Keratinocyte (primary cell): ENCODE results near the gene DAPP1. TPM values are rescaled to one million over a fixed set of nuclear protein-coding genes. Genes with fewer than 3 reads are reported as not detected.
"Not testable (repeated sequence)": the region's sequence is repeated elsewhere in the genome, so short reads cannot be mapped to it uniquely, and the experiment has no call there.

Source experiments
- DNase-seq: peaks from one replicate; pipeline ENCODE4 v3.0.0-alpha.2; 2011; ENCODE audit warnings: low read depth, missing footprints, low spot score
- FAIRE-seq: peaks from 2 replicates; lab custom pipeline; 2011; peaks lifted over from hg19 to GRCh38; lab: Jason Lieb, UNC
- H2AFZ ChIP-seq: 2 replicates; pipeline ENCODE4 v1.6.0; 2012; ENCODE audit warnings: low read length, control low read depth, inconsistent platforms; ENCODE audit not compliant: control insufficient read depth
- H3K27ac ChIP-seq: 2 replicates; pipeline ENCODE4 v1.5.1; 2011; ENCODE audit warnings: low read length; ENCODE audit not compliant: control insufficient read depth, insufficient read depth
- H3K27me3 ChIP-seq: 3 replicates; pipeline ENCODE4 v1.6.0; 2011; ENCODE audit warnings: low read length; ENCODE audit not compliant: control insufficient read depth, insufficient read depth; ENCODE audit errors: extremely low read depth
- H3K36me3 ChIP-seq, 2 experiments: 2 replicates in 1 of 2; 3 replicates in 1 of 2; pipeline ENCODE4 v1.5.1; 2011; ENCODE audit warnings: low read length in 2 of 2, mild to moderate bottlenecking in 1 of 2; ENCODE audit not compliant: control insufficient read depth in 2 of 2, insufficient read depth in 2 of 2; ENCODE audit errors: extremely low read depth in 1 of 2
- H3K4me1 ChIP-seq: 3 replicates; pipeline ENCODE4 v1.5.1; 2011; ENCODE audit warnings: low read length; ENCODE audit not compliant: control insufficient read depth, insufficient read depth; ENCODE audit errors: extremely low read depth
- H3K4me2 ChIP-seq: 3 replicates; pipeline ENCODE4 v1.6.0; 2011; ENCODE audit warnings: low read depth, low read length; ENCODE audit not compliant: control insufficient read depth, insufficient read depth; ENCODE audit errors: extremely low read depth
- H3K4me3 ChIP-seq, 3 experiments: fragments of 200-600 bp in 1 of 3; sonication (generic) in 1 of 3; 2 replicates in 2 of 3; 3 replicates in 1 of 3; pipeline ENCODE4 v1.5.1; 2011 to 2016; ENCODE audit warnings: low read length in 3 of 3, mild to moderate bottlenecking in 3 of 3, control low read depth in 2 of 3, inconsistent platforms in 1 of 3, low read depth in 1 of 3, mixed read lengths in 1 of 3, mixed run types in 1 of 3, moderate library complexity in 1 of 3; ENCODE audit not compliant: control insufficient read depth in 2 of 3, insufficient read depth in 2 of 3; ENCODE audit errors: extremely low read depth in 1 of 3
- H3K79me2 ChIP-seq: 2 replicates; pipeline ENCODE4 v1.6.0; 2012; ENCODE audit warnings: low read length; ENCODE audit not compliant: control insufficient read depth, insufficient read depth
- H3K9ac ChIP-seq: 3 replicates; pipeline ENCODE4 v1.6.0; 2011; ENCODE audit warnings: low read length; ENCODE audit not compliant: control insufficient read depth, insufficient read depth; ENCODE audit errors: extremely low read depth
- H3K9me1 ChIP-seq: 3 replicates; pipeline ENCODE4 v1.6.0; 2011; ENCODE audit warnings: low read length; ENCODE audit not compliant: control insufficient read depth, insufficient read depth; ENCODE audit errors: extremely low read depth
- H3K9me3 ChIP-seq: 2 replicates; pipeline ENCODE4 v1.5.1; 2012; ENCODE audit warnings: low read depth, low read length; ENCODE audit not compliant: control insufficient read depth
- H4K20me1 ChIP-seq: 3 replicates; pipeline ENCODE4 v1.6.0; 2011; ENCODE audit warnings: low read length; ENCODE audit not compliant: control insufficient read depth, insufficient read depth; ENCODE audit errors: extremely low read depth
- CTCF ChIP-seq, 3 experiments: IDR thresholded peaks in 1 of 3; conservative IDR thresholded peaks in 1 of 3; optimal IDR thresholded peaks in 1 of 3; 2 replicates in 2 of 3; 3 replicates in 1 of 3; pipeline versions ENCODE3 to v1.5.1; 2011; ENCODE audit warnings: low read length in 3 of 3, mild to moderate bottlenecking in 3 of 3, moderate library complexity in 2 of 3, control low read depth in 1 of 3, inconsistent platforms in 1 of 3; ENCODE audit not compliant: insufficient read depth in 2 of 3; ENCODE audit errors: extremely low read depth in 1 of 3
- EZH2 ChIP-seq: IDR thresholded peaks from one replicate; pipeline ENCODE4 v1.6.1; 2012; ENCODE audit warnings: inconsistent platforms, mild to moderate bottlenecking, low read length, moderate library complexity
- dilution Hi-C: fragments of 300-500 bp; cut with MboI; formaldehyde crosslinking; loops from one replicate; pipeline ENCODE4 v1.7.0; 2020; ENCODE audit warnings: low sequenced_read_pairs; ENCODE audit not compliant: extremely low pct_ligation_motif_present
- polyA plus RNA-seq, 5 experiments: library from polyadenylated mRNA; depleted of rRNA in 3 of 5; stranded (reverse) in 3 of 5; stranded (forward) in 1 of 5; unstranded in 1 of 5; fragments of >200 nt; gene quantifications; 1 replicate in 1 of 5; 2 replicates in 3 of 5; 3 replicates in 1 of 5; pipeline versions ENCODE4 v1.2.1 to v1.2.3, GENCODE V29; 2011 to 2012; ENCODE audit warnings: missing spikeins in 2 of 5, low read depth in 1 of 5, low replicate concordance in 1 of 5

The DAPP1 gene
- polyA plus RNA-seq, 1 donor (not counting 4 experiments of a cell fraction or from before 2014, with no cell fraction given) = 80.3 TPM

- Histone ChIP-seq H3K9me3 (no peaks in the 10 kb centered on the region), H3K27ac (peak overlapping the region; percentile 94), H3K4me2 (peak overlapping the region; percentile 73), H4K20me1 (peaks cover 3% of the 10 kb centered on the region), H3K79me2 (peaks cover 82% of the 10 kb centered on the region), H3K36me3 (peaks cover 0 to 10% of the 10 kb centered on the region in 2 experiments), H2AFZ (no peak overlapping the region), H3K4me3 (peak overlapping the region in 2 of 3 experiments; percentile 13 to 34), H3K9ac (peak overlapping the region; percentile 55), H3K27me3 (no peaks in the 10 kb centered on the region), H3K4me1 (peaks cover 45% of the 10 kb centered on the region), H3K9me1 (peaks cover 3% of the 10 kb centered on the region)
- dilution Hi-C loops = no loop called here
- DNase-seq = no peak
- TF ChIP-seq CTCF (optimal IDR thresholded peaks at IDR 0.05 in 1 of 3, IDR thresholded peaks at IDR 0.05 in 1 of 3, conservative IDR thresholded peaks at IDR 0.05 in 1 of 3; ENCODE audit: extremely low read depth in 1 of 3, insufficient read depth in 2 of 3, low read length in 3 of 3) = no peak
- FAIRE-seq = peak; percentile 75
Measured at GRCh38 chr4:99827857-99828256, 11.2 kb downstream of the DAPP1 start.

- peak overlapping the region in 1 of 3 experiments; percentile 4 for H3K4me3 ChIP-seq
- TF ChIP-seq CTCF (optimal IDR thresholded peaks at IDR 0.05 in 1 of 3, IDR thresholded peaks at IDR 0.05 in 1 of 3, conservative IDR thresholded peaks at IDR 0.05 in 1 of 3; ENCODE audit: extremely low read depth in 1 of 3, insufficient read depth in 2 of 3, low read length in 3 of 3) = no peak
- no peak for TF ChIP-seq EZH2
- H3K4me1 ChIP-seq = peaks cover 45% of the 10 kb centered on the region
- FAIRE-seq (peak; percentile 75), DNase-seq (no peak)
- H3K79me2 ChIP-seq = peaks cover 84% of the 10 kb centered on the region
- no peaks in the 10 kb centered on the region for H3K9me3 ChIP-seq
- H3K36me3 ChIP-seq = peaks cover 0 to 10% of the 10 kb centered on the region in 2 experiments
- no peaks in the 10 kb centered on the region for H3K27me3 ChIP-seq
- peak overlapping the region; percentile 55 for H3K9ac ChIP-seq
- no peak overlapping the region for H2AFZ ChIP-seq
- H3K27ac ChIP-seq = peak overlapping the region; percentile 94
- H4K20me1 ChIP-seq = peaks cover 3% of the 10 kb centered on the region
- peak overlapping the region; percentile 73 for H3K4me2 ChIP-seq
- dilution Hi-C loops = no loop called here
- H3K9me1 ChIP-seq = peaks cover 3% of the 10 kb centered on the region
Measured at GRCh38 chr4:99828477-99828876, 11.8 kb downstream of the DAPP1 start.

- peaks cover 42% of the 10 kb centered on the region for H3K4me1 ChIP-seq
- peaks cover 83% of the 10 kb centered on the region for H3K79me2 ChIP-seq
Measured at GRCh38 chr4:99830051-99830450, 13.4 kb downstream of the DAPP1 start.

More at GRCh38 chr4:99830051-99830450, 13.4 kb downstream of the DAPP1 start:
- H3K4me3 ChIP-seq, H3K27ac ChIP-seq, H3K9me1 ChIP-seq, H3K9me3 ChIP-seq, H3K36me3 ChIP-seq, H4K20me1 ChIP-seq, dilution Hi-C loops, H3K27me3 ChIP-seq, DNase-seq, H3K9ac ChIP-seq, FAIRE-seq, H2AFZ ChIP-seq, H3K4me2 ChIP-seq: not testable (repeated sequence)
